Panc1 (cell line): ENCODE data around the gene JPT2. TPM values are rescaled to one million over a fixed set of nuclear protein-coding genes. Genes with fewer than 3 reads are reported as not detected.
"Not testable (repeated sequence)": the region's sequence is repeated elsewhere in the genome, so short reads cannot be mapped to it uniquely, and the experiment has no call there.

ENCODE experiments used
- ATAC-seq: fragments of 200-7000 bp; cut with Tn5 transposase; 2 replicates; pipeline ENCODE4 v1.9.1; 2020; ENCODE audit warnings: mild to moderate bottlenecking, moderate library complexity
- BruUV-seq: library from RNA; stranded (reverse); fragments of 400-500 nt; replicated peaks from 2 replicates; lab custom pipeline; 2021; lab: Mats Ljungman, UMichigan
- CTCF ChIA-PET: fragments of 300-600 bp; sonication (Branson Sonifier 250); formaldehyde crosslinking; loops from one replicate; lab custom pipeline; 2022; ENCODE audit warnings: antibody characterized with exemption; lab: Charles Lee
- POLR2A ChIA-PET: fragments of 300-600 bp; sonication (Branson Sonifier 250); formaldehyde crosslinking; loops from one replicate; lab custom pipeline; 2022; ENCODE audit warnings: antibody characterized with exemption; lab: Charles Lee
- DNase-seq: peaks from one replicate; pipeline ENCODE4 v3.0.0-alpha.2; 2010; ENCODE audit warnings: low read depth, low spot score
- H3K27ac ChIP-seq: 2 replicates; pipeline ENCODE4 v1.5.1; 2011; ENCODE audit warnings: mild to moderate bottlenecking, low read length, inconsistent platforms
- H3K27me3 ChIP-seq: fragments of 200-500 bp; sonication (Bioruptor generic); 2 replicates; pipeline ENCODE4 v1.6.0; 2014; ENCODE audit warnings: low read length, inconsistent platforms; ENCODE audit not compliant: control insufficient read depth, insufficient read depth
- H3K36me3 ChIP-seq: fragments of 200-500 bp; sonication (Bioruptor generic); 2 replicates; pipeline ENCODE4 v1.5.1; 2014; ENCODE audit warnings: inconsistent platforms, mild to moderate bottlenecking, low read length, moderate library complexity; ENCODE audit not compliant: control insufficient read depth, insufficient read depth
- H3K4me1 ChIP-seq: 2 replicates; pipeline ENCODE4 v1.5.1; 2011; ENCODE audit warnings: inconsistent platforms, mild to moderate bottlenecking, low read length, moderate library complexity; ENCODE audit not compliant: control insufficient read depth, insufficient read depth
- H3K4me3 ChIP-seq, 2 experiments: 2 replicates each; pipeline ENCODE4 v1.5.1; 2011 to 2012; ENCODE audit warnings: low read depth in 2 of 2, low read length in 2 of 2, mild to moderate bottlenecking in 2 of 2, inconsistent platforms in 1 of 2, moderate library complexity in 1 of 2
- H3K9me3 ChIP-seq: fragments of 200-500 bp; sonication (Bioruptor generic); 2 replicates; pipeline ENCODE4 v1.5.1; 2014; ENCODE audit warnings: low read depth, mild to moderate bottlenecking, inconsistent platforms, low read length, moderate library complexity; ENCODE audit not compliant: control insufficient read depth, insufficient read depth
- POLR2AphosphoS5 ChIP-seq: IDR thresholded peaks from 2 replicates; pipeline ENCODE4 v1.6.1; 2012; ENCODE audit warnings: mild to moderate bottlenecking, low read depth, low read length, moderate library complexity
- SIN3A ChIP-seq: IDR thresholded peaks from 2 replicates; pipeline ENCODE4 v1.6.1; 2012; ENCODE audit warnings: low read depth, mild to moderate bottlenecking, low read length, moderate library complexity, borderline replicate concordance; ENCODE audit not compliant: insufficient read depth
- TCF7L2 ChIP-seq: IDR thresholded peaks from 2 replicates; pipeline ENCODE4 v1.6.1; 2011; ENCODE audit warnings: mild to moderate bottlenecking, low read depth, low read length, inconsistent platforms
- in situ Hi-C: cut with HindIII; loops from 2 replicates; pipeline ENCODE4 v1.10.0; 2016; ENCODE audit warnings: low sequenced_read_pairs, low pct_unique_long_range_greater_than_20kb
- intact Hi-C: fragments of 100-400 bp; cut with micrococcal nuclease; formaldehyde crosslinking; loops from one replicate; pipeline ENCODE4 v1.10.0; 2022; ENCODE audit not compliant: unreplicated experiment
- total RNA-seq: library from RNA; stranded (reverse); gene quantifications from one replicate; pipeline ENCODE4 v1.2.1, GENCODE V29; 2021; ENCODE audit not compliant: unreplicated experiment
- TF ChIP-seq, protein P1 (sequence below), 2 experiments: IDR thresholded peaks; 2 replicates each; pipeline ENCODE4 v1.6.1; 2011 to 2012; ENCODE audit warnings: low read depth in 2 of 2, control low read depth in 1 of 2, low read length in 1 of 2, mild to moderate bottlenecking in 1 of 2, moderate library complexity in 1 of 2; ENCODE audit not compliant: insufficient read depth in 1 of 2
- TF ChIP-seq, protein P2 (sequence below): fragments of 450-650 bp; IDR thresholded peaks from 2 replicates; pipeline ENCODE4 v1.5.1; 2017; ENCODE audit warnings: mild to moderate bottlenecking

Gene JPT2
- total RNA-seq, 1 experiment from 2014 or later: 200 TPM

DNA sequence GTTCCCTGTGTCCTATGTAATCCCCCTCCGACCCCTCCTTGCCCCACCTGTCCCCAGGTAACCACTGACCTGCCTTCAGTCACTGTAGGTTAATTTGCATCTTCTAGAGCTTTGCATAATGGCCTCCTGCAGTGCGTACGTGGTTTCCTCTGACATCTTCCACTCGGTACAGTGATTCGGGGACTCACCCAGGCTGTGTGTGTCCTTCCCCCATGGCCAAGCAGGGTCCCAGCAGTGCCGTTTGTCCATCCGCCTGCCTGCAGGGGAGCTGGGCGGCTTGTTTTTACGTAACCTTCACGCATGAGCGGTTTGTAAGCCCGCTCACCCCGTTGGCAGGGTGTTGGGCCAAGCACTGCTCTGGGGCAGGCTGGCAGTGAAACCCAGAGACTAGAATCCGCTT is 35.9 kb downstream of the JPT2 start:
- in situ Hi-C loops: no loop called here
- POLR2A ChIA-PET: no interaction called here
- no TSS peak for BruUV-seq

DNA sequence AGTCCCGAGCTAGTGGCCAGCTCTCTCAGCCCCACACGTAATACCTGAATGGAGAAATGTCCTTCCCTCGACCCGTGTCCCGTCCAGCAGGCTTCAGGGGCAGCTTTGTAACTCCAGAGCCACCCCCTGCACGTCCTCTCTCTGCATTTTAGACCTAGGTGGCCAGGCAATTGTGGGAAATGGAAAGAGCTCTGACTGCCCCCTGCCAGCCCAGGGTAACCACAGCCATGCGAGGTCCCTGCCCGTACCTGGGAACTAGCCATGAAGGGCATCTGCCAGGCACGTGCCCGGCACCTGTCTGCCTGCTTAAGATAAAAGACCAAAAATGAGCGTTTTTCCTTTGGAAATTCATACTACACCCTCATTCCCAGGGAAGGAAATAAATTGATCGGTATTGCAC is 37.1 kb downstream of the JPT2 start:
- Histone ChIP-seq H3K9me3 (no peaks in the 10 kb centered on the region), H3K4me1 (peaks cover 43% of the 10 kb centered on the region), H3K27ac (peak overlapping the region; percentile 39; the same call in 1 of the 2 replicates), H3K4me3 (no peak overlapping the region), H3K27me3 (no peaks in the 10 kb centered on the region), H3K36me3 (no peaks in the 10 kb centered on the region)
- CTCF ChIA-PET: no interaction called here
- intact Hi-C loops: no loop called here
- no peak for ATAC-seq
- BruUV-seq: no TSS peak
- in situ Hi-C loops: no loop called here
- POLR2A ChIA-PET: no interaction called here
- TF ChIP-seq, protein P1, sequence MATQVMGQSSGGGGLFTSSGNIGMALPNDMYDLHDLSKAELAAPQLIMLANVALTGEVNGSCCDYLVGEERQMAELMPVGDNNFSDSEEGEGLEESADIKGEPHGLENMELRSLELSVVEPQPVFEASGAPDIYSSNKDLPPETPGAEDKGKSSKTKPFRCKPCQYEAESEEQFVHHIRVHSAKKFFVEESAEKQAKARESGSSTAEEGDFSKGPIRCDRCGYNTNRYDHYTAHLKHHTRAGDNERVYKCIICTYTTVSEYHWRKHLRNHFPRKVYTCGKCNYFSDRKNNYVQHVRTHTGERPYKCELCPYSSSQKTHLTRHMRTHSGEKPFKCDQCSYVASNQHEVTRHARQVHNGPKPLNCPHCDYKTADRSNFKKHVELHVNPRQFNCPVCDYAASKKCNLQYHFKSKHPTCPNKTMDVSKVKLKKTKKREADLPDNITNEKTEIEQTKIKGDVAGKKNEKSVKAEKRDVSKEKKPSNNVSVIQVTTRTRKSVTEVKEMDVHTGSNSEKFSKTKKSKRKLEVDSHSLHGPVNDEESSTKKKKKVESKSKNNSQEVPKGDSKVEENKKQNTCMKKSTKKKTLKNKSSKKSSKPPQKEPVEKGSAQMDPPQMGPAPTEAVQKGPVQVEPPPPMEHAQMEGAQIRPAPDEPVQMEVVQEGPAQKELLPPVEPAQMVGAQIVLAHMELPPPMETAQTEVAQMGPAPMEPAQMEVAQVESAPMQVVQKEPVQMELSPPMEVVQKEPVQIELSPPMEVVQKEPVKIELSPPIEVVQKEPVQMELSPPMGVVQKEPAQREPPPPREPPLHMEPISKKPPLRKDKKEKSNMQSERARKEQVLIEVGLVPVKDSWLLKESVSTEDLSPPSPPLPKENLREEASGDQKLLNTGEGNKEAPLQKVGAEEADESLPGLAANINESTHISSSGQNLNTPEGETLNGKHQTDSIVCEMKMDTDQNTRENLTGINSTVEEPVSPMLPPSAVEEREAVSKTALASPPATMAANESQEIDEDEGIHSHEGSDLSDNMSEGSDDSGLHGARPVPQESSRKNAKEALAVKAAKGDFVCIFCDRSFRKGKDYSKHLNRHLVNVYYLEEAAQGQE (IDR thresholded peaks at IDR 0.05; ENCODE audit: insufficient read depth in 1 of 2, low read depth in 2 of 2, low read length in 1 of 2): no peak
- TF ChIP-seq, protein P2, sequence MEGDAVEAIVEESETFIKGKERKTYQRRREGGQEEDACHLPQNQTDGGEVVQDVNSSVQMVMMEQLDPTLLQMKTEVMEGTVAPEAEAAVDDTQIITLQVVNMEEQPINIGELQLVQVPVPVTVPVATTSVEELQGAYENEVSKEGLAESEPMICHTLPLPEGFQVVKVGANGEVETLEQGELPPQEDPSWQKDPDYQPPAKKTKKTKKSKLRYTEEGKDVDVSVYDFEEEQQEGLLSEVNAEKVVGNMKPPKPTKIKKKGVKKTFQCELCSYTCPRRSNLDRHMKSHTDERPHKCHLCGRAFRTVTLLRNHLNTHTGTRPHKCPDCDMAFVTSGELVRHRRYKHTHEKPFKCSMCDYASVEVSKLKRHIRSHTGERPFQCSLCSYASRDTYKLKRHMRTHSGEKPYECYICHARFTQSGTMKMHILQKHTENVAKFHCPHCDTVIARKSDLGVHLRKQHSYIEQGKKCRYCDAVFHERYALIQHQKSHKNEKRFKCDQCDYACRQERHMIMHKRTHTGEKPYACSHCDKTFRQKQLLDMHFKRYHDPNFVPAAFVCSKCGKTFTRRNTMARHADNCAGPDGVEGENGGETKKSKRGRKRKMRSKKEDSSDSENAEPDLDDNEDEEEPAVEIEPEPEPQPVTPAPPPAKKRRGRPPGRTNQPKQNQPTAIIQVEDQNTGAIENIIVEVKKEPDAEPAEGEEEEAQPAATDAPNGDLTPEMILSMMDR: no peak
- no peak for TF ChIP-seq TCF7L2
- no peak for TF ChIP-seq POLR2AphosphoS5
- no peak for TF ChIP-seq SIN3A
- DNase-seq: no peak

More for the DNA sequence above, 35.9 kb downstream of the JPT2 start:
- DNase-seq: no peak
- H3K4me1 ChIP-seq: peaks cover 43% of the 10 kb centered on the region
- H3K27me3 ChIP-seq: no peaks in the 10 kb centered on the region
- peak overlapping the region; percentile 23; the same call in 1 of the 2 replicates for H3K27ac ChIP-seq
- ATAC-seq: no peak
- H3K9me3 ChIP-seq: no peaks in the 10 kb centered on the region
- intact Hi-C loops: no loop called here
- CTCF ChIA-PET: no interaction called here
- H3K36me3 ChIP-seq: no peaks in the 10 kb centered on the region
- H3K4me3 ChIP-seq: no peak overlapping the region
- TF ChIP-seq POLR2AphosphoS5 (no peak), TCF7L2 (no peak), SIN3A (no peak)
- TF ChIP-seq, protein P1 (IDR thresholded peaks at IDR 0.05; ENCODE audit: insufficient read depth in 1 of 2, low read depth in 2 of 2, low read length in 1 of 2): no peak
- TF ChIP-seq, protein P2: no peak

DNA sequence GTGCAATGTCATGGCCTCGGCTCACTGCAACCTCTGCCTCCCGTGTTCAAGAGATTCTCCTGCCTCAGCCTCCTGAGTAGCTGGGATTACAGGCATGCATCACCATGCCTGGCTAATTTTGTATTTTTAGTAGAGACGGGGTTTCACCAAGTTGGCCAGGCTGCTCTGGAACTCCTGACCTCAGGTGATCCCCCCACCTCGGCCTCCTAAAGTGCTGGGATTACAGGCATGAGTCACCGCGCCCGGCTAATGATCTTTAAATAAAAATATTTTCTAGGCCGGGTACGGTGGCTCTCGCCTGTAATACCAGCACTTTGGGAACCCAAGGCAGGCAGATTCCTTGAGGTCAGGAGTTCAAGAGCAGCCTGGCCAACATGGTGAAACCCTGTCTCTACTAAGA is 40.2 kb downstream of the JPT2 start:
- H3K36me3 ChIP-seq, H3K27me3 ChIP-seq, DNase-seq, H3K9me3 ChIP-seq, in situ Hi-C loops, intact Hi-C loops, BruUV-seq, CTCF ChIA-PET, POLR2A ChIA-PET, H3K4me3 ChIP-seq, ATAC-seq: not testable (repeated sequence)
- H3K4me1 ChIP-seq: peaks cover 60% of the 10 kb centered on the region
- H3K27ac ChIP-seq: peak overlapping the region; percentile 91
